ENCODE data around the gene VGLL1.

VGLL1 gene

GRCh38 chrX:136584545-136584944 lies 52.5 kb downstream of the VGLL1 start:
- H3K9me3 ChIP-seq (ENCODE audit: insufficient read depth, low read length): no peaks in the 10 kb centered on the region
- H3K36me3 ChIP-seq (ENCODE audit: insufficient read depth, insufficient read length, low read length): no peaks in the 10 kb centered on the region
- no peak for DNase-seq (ENCODE audit: low read depth, low spot score)
- no peak overlapping the region for H3K9ac ChIP-seq (ENCODE audit: insufficient read length, low read depth)
- no peaks in the 10 kb centered on the region for H3K27me3 ChIP-seq (ENCODE audit: insufficient read depth, insufficient read length)
- H3K4me1 ChIP-seq (ENCODE audit: insufficient read depth, insufficient read length): no peaks in the 10 kb centered on the region
- no peak overlapping the region for H3K4me3 ChIP-seq (ENCODE audit: insufficient read length, low read depth)
- TF ChIP-seq YY1 (IDR thresholded peaks at IDR 0.05; ENCODE audit: insufficient read depth, insufficient read length): no peak
- TF ChIP-seq SUZ12 (IDR thresholded peaks at IDR 0.05; ENCODE audit: extremely low read depth, insufficient read depth, insufficient read length): no peak
- no peak for TF ChIP-seq ZNF274 (IDR thresholded peaks at IDR 0.05; ENCODE audit: low read depth, low read length)

GRCh38 chrX:136585262-136585661 lies 53.2 kb downstream of the VGLL1 start:
- Histone ChIP-seq H3K9ac (ENCODE audit: insufficient read length, low read depth) (no peak overlapping the region), H3K4me1 (ENCODE audit: insufficient read depth, insufficient read length) (no peaks in the 10 kb centered on the region), H3K9me3 (ENCODE audit: insufficient read depth, low read length) (no peaks in the 10 kb centered on the region), H3K27me3 (ENCODE audit: insufficient read depth, insufficient read length) (no peaks in the 10 kb centered on the region), H3K36me3 (ENCODE audit: insufficient read depth, insufficient read length, low read length) (no peaks in the 10 kb centered on the region), H3K4me3 (ENCODE audit: insufficient read length, low read depth) (no peak overlapping the region)
- no peak for TF ChIP-seq ZNF274 (IDR thresholded peaks at IDR 0.05; ENCODE audit: low read depth, low read length)
- no peak for TF ChIP-seq SUZ12 (IDR thresholded peaks at IDR 0.05; ENCODE audit: extremely low read depth, insufficient read depth, insufficient read length)
- no peak for TF ChIP-seq YY1 (IDR thresholded peaks at IDR 0.05; ENCODE audit: insufficient read depth, insufficient read length)
- no peak for DNase-seq (ENCODE audit: low read depth, low spot score)

- no peak for DNase-seq (ENCODE audit: low read depth, low spot score)
- Histone ChIP-seq H3K9ac (ENCODE audit: insufficient read length, low read depth) (no peak overlapping the region), H3K36me3 (ENCODE audit: insufficient read depth, insufficient read length, low read length) (no peaks in the 10 kb centered on the region), H3K9me3 (ENCODE audit: insufficient read depth, low read length) (no peaks in the 10 kb centered on the region), H3K4me3 (ENCODE audit: insufficient read length, low read depth) (no peak overlapping the region), H3K27me3 (ENCODE audit: insufficient read depth, insufficient read length) (no peaks in the 10 kb centered on the region), H3K4me1 (ENCODE audit: insufficient read depth, insufficient read length) (no peaks in the 10 kb centered on the region)
- TF ChIP-seq ZNF274 (IDR thresholded peaks at IDR 0.05; ENCODE audit: low read depth, low read length) (no peak), SUZ12 (IDR thresholded peaks at IDR 0.05; ENCODE audit: extremely low read depth, insufficient read depth, insufficient read length) (no peak), YY1 (IDR thresholded peaks at IDR 0.05; ENCODE audit: insufficient read depth, insufficient read length) (no peak)
These were observed 53.9 kb downstream of the VGLL1 start for GRCh38 chrX:136585960-136586359.

GRCh38 chrX:136586386-136586785 lies 54.4 kb downstream of the VGLL1 start:
- Histone ChIP-seq H3K9ac (ENCODE audit: insufficient read length, low read depth) (no peak overlapping the region), H3K36me3 (ENCODE audit: insufficient read depth, insufficient read length, low read length) (no peaks in the 10 kb centered on the region), H3K27me3 (ENCODE audit: insufficient read depth, insufficient read length) (no peaks in the 10 kb centered on the region), H3K9me3 (ENCODE audit: insufficient read depth, low read length) (no peaks in the 10 kb centered on the region), H3K4me3 (ENCODE audit: insufficient read length, low read depth) (no peak overlapping the region), H3K4me1 (ENCODE audit: insufficient read depth, insufficient read length) (no peaks in the 10 kb centered on the region)
- no peak for DNase-seq (ENCODE audit: low read depth, low spot score)
- TF ChIP-seq SUZ12 (IDR thresholded peaks at IDR 0.05; ENCODE audit: extremely low read depth, insufficient read depth, insufficient read length) (no peak), ZNF274 (IDR thresholded peaks at IDR 0.05; ENCODE audit: low read depth, low read length) (no peak), YY1 (IDR thresholded peaks at IDR 0.05; ENCODE audit: insufficient read depth, insufficient read length) (no peak)

GRCh38 chrX:136587532-136587931 lies 55.5 kb downstream of the VGLL1 start:
- Histone ChIP-seq H3K36me3 (ENCODE audit: insufficient read depth, insufficient read length, low read length) (no peaks in the 10 kb centered on the region), H3K9ac (ENCODE audit: insufficient read length, low read depth) (no peak overlapping the region), H3K4me3 (ENCODE audit: insufficient read length, low read depth) (no peak overlapping the region), H3K9me3 (ENCODE audit: insufficient read depth, low read length) (no peaks in the 10 kb centered on the region), H3K27me3 (ENCODE audit: insufficient read depth, insufficient read length) (no peaks in the 10 kb centered on the region), H3K4me1 (ENCODE audit: insufficient read depth, insufficient read length) (no peaks in the 10 kb centered on the region)
- DNase-seq (ENCODE audit: low read depth, low spot score): no peak
- TF ChIP-seq YY1 (IDR thresholded peaks at IDR 0.05; ENCODE audit: insufficient read depth, insufficient read length): no peak
- TF ChIP-seq SUZ12 (IDR thresholded peaks at IDR 0.05; ENCODE audit: extremely low read depth, insufficient read depth, insufficient read length): no peak
- TF ChIP-seq ZNF274 (IDR thresholded peaks at IDR 0.05; ENCODE audit: low read depth, low read length): no peak

GRCh38 chrX:136588036-136588435 lies 56.0 kb downstream of the VGLL1 start:
- Histone ChIP-seq H3K4me3 (ENCODE audit: insufficient read length, low read depth) (no peak overlapping the region), H3K36me3 (ENCODE audit: insufficient read depth, insufficient read length, low read length) (no peaks in the 10 kb centered on the region), H3K4me1 (ENCODE audit: insufficient read depth, insufficient read length) (no peaks in the 10 kb centered on the region), H3K9ac (ENCODE audit: insufficient read length, low read depth) (no peak overlapping the region), H3K27me3 (ENCODE audit: insufficient read depth, insufficient read length) (no peaks in the 10 kb centered on the region), H3K9me3 (ENCODE audit: insufficient read depth, low read length) (no peaks in the 10 kb centered on the region)
- TF ChIP-seq YY1 (IDR thresholded peaks at IDR 0.05; ENCODE audit: insufficient read depth, insufficient read length) (no peak), SUZ12 (IDR thresholded peaks at IDR 0.05; ENCODE audit: extremely low read depth, insufficient read depth, insufficient read length) (no peak), ZNF274 (IDR thresholded peaks at IDR 0.05; ENCODE audit: low read depth, low read length) (no peak)
- DNase-seq (ENCODE audit: low read depth, low spot score): no peak

- DNase-seq (ENCODE audit: low read depth, low spot score): no peak
- H3K4me3 ChIP-seq (ENCODE audit: insufficient read length, low read depth): no peak overlapping the region
- no peak overlapping the region for H3K9ac ChIP-seq (ENCODE audit: insufficient read length, low read depth)
- no peaks in the 10 kb centered on the region for H3K36me3 ChIP-seq (ENCODE audit: insufficient read depth, insufficient read length, low read length)
- H3K27me3 ChIP-seq (ENCODE audit: insufficient read depth, insufficient read length): no peaks in the 10 kb centered on the region
- TF ChIP-seq YY1 (IDR thresholded peaks at IDR 0.05; ENCODE audit: insufficient read depth, insufficient read length): no peak
- TF ChIP-seq SUZ12 (IDR thresholded peaks at IDR 0.05; ENCODE audit: extremely low read depth, insufficient read depth, insufficient read length): no peak
- TF ChIP-seq ZNF274 (IDR thresholded peaks at IDR 0.05; ENCODE audit: low read depth, low read length): no peak
- H3K9me3 ChIP-seq (ENCODE audit: insufficient read depth, low read length): no peaks in the 10 kb centered on the region
- no peaks in the 10 kb centered on the region for H3K4me1 ChIP-seq (ENCODE audit: insufficient read depth, insufficient read length)
These were observed 58.0 kb downstream of the VGLL1 start for GRCh38 chrX:136589966-136590365.

Measured in NT2/D1 (cell line).